GM13976 (cell line): ENCODE results near the gene ZNF267.
A peak's percentile ranks its signal among the peaks of the same experiment; 100 is the strongest.
"Not testable (repeated sequence)": the region's sequence is repeated elsewhere in the genome, so short reads cannot be mapped to it uniquely, and the experiment has no call there.

Source experiments
- DNase-seq: peaks from one replicate; pipeline ENCODE4 v3.0.0; 2012; ENCODE audit warnings: low spot score
- CTCF ChIP-seq: IDR thresholded peaks from 2 replicates; pipeline ENCODE4 v1.5.1; 2012; ENCODE audit warnings: borderline replicate concordance, mild to moderate bottlenecking; ENCODE audit not compliant: insufficient read depth; ENCODE audit errors: extremely low read depth, missing control alignments, control extremely low read depth
- in situ Hi-C: fragments of 300-500 bp; cut with MboI; formaldehyde crosslinking; loops from one replicate; pipeline ENCODE4 v1.12.0; 2022; ENCODE audit warnings: low sequenced_read_pairs, mixed read lengths, inconsistent platforms; ENCODE audit not compliant: unreplicated experiment

Gene ZNF267

DNA sequence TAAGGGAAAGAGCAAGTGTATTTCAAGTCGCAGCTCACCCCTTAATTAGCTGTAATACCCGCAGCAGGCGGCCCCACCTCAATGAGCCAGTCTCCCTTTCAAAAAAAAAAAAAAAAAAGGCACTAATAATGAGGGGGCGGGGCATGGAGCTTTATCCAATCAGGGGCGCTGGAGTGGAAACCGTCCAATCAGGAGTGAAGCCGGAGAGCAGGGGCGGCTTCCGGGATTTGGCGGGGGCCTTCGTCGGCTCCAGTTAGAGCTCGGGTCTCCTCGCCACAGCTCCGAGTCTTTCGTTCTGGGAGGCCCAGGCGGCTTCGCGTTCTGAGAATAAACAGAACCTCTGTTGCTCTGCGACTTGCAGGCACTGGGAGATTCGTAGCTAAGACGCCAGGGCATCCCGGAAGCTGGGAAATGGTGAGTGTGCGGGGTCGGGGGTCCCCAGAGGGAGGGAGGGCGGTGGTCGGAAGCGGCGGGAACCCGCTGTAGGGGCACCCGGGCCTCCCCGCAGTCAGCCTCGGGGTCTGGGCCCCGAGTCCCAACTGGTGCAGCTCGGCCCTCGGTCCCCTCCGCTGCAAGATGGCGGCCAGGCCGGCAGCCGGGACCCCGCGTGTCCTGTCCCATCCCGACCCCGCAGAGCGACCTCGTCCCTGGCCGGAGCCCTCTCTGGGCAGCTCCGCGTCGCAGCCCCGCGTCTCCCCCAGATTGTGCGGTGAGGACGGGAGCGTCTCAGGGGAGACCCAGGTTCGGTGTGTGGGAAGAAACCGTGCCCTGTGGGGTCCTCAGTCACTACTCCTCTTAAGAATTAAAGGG is at the start of gene ZNF267:
Gene ZNF267, plus strand, starts transcription at position 252 of the 810 bp plus-strand sequence. Its CDS starts 160 bp downstream, at position 412.
- in situ Hi-C loops: loop anchor here (25.0 kb wide), 1 partner anchor 911 kb away; the partner anchor contains the start of gene SETD1A
- no peak for TF ChIP-seq CTCF
- DNase-seq: peak; percentile 88

GRCh38 chr16:31833047-31833446 is 40.6 kb upstream of the ZNF267 start:
- in situ Hi-C loops: no loop called here
- no peak for TF ChIP-seq CTCF
- no peak for DNase-seq

DNA sequence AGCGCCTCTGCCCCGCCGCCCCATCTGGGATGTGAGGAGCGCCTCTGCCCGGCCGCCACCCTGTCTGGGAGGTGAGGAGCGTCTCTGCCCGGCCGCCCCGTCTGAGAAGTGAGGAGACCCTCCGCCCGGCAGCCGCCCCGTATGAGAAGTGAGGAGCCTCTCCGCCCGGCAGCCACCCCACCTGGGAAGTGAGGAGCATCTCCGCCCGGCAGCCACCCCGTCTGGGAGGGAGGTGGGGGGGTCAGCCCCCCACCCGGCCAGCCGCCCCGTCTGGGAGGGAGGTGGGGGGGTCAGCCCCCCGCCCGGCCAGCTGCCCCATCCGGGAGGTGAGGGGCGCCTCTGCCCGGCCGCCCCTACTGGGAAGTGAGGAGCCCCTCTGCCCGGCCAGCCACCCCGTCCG is 37.2 kb upstream of the ZNF267 start:
- DNase-seq, in situ Hi-C loops: not testable (repeated sequence)

DNA sequence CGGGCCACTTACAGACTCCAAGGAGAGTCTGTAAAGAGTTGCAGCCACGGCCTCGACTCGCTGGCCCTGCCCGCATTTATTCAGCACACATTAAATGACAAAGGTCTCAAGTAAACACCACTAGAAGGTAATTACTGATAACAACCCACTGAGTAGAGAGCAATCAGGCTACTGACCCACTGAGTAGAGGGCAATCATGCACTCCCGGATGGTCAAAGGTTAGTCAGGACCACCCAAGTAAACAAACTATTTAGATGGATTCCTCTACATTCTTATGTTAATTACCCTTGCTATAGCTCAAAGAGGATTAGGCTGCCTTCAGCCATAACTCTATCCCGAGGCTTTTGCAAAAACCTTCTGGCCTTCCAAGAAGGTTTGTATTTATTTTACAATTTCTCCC is 30.7 kb upstream of the ZNF267 start:
- in situ Hi-C loops: no loop called here
- no peak for DNase-seq
- TF ChIP-seq CTCF: no peak

GRCh38 chr16:31848572-31848971 is 25.0 kb upstream of the ZNF267 start:
- in situ Hi-C loops, DNase-seq: not testable (repeated sequence)

DNA sequence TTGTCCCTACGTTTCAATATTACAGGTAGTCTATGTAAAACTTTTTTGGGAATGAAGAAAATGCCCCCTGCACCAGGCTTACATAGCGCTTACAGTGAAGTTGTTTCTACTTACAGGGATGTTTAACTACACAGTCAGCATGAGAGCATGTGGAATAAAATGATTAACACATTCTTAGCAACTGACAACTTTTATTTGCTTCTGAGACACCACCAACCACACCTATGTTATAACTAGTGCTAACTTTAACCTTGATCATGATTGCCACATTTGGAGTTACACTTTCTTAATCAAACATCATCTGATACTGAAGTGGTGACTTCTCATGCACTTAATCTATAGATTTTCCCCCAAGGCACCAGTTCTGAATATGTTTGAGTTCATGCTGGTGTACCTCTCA is 20.3 kb upstream of the ZNF267 start:
- no peak for DNase-seq
- TF ChIP-seq CTCF: no peak
- in situ Hi-C loops: loop anchor here (25.0 kb wide), 1 partner anchor 891 kb away; the partner anchor contains the start of gene SETD1A

DNA sequence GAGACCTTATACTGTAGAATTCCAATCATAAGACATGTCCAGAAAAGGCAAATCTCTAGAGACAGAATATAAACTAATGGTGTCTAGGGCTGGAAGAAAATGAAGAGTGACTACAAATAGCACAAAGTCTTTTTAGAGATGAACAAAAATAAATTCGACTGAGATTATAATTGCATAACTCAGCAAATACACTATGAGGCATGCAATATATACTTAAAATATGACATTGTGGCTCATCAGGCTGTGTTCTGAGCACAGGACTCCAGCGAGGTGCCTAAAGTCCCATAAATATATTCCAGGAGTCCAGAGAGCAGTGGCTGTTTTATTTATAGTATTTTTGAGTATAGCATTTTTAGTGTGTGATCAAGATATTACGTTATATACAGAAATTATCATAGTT is 13.1 kb upstream of the ZNF267 start:
- in situ Hi-C loops: loop anchor here (10.0 to 25.0 kb wide), 2 partner anchors 406 to 898 kb away; partner anchors contain the start of genes ARMC5 and SETD1A

More for the DNA sequence above, 13.1 kb upstream of the ZNF267 start:
- TF ChIP-seq CTCF: no peak
- no peak for DNase-seq
